Endodermal cell (in vitro differentiated cells): Measurements from ENCODE around the gene LMX1A. TPM values are rescaled to one million over a fixed set of nuclear protein-coding genes. Genes with fewer than 3 reads are reported as not detected.

Source experiments
- DNase-seq: peaks from one replicate; pipeline ENCODE4 v3.0.0-alpha.2; 2017
- H3K27ac ChIP-seq: 2 replicates; pipeline ENCODE4 v1.5.1; 2013; ENCODE audit warnings: mild to moderate bottlenecking, low read depth, low read length, moderate library complexity
- H3K27me3 ChIP-seq: 2 replicates; pipeline ENCODE4 v1.6.1; 2013; ENCODE audit warnings: mild to moderate bottlenecking, low read length, moderate library complexity; ENCODE audit not compliant: insufficient read depth, control insufficient read depth, poor library complexity, severe bottlenecking
- H3K36me3 ChIP-seq: 2 replicates; pipeline ENCODE4 v1.7.0; 2013; ENCODE audit warnings: mild to moderate bottlenecking, low read length, moderate library complexity; ENCODE audit not compliant: control insufficient read depth, insufficient read depth
- H3K4me1 ChIP-seq: one replicate; pipeline ENCODE4 v1.7.0; 2013; ENCODE audit warnings: low read length; ENCODE audit not compliant: control insufficient read depth, insufficient read depth
- H3K4me3 ChIP-seq: 2 replicates; pipeline ENCODE4 v1.5.1; 2013; ENCODE audit warnings: mild to moderate bottlenecking, low read length, moderate library complexity
- H3K9ac ChIP-seq: 2 replicates; pipeline ENCODE4 v1.6.1; 2013; ENCODE audit warnings: mild to moderate bottlenecking, low read length, moderate library complexity; ENCODE audit not compliant: poor library complexity, severe bottlenecking; ENCODE audit errors: extremely low read depth
- H3K9me3 ChIP-seq: 2 replicates; pipeline ENCODE4 v1.6.1; 2013; ENCODE audit warnings: mild to moderate bottlenecking, low read length, moderate library complexity; ENCODE audit not compliant: control insufficient read depth
- H3K27ac Mint-ChIP-seq: 2 replicates; pipeline ENCODE4 v1.8.0; 2020; ENCODE audit warnings: mixed read lengths
- H3K27me3 Mint-ChIP-seq: 2 replicates; pipeline ENCODE4 v1.8.0; 2021; ENCODE audit warnings: mild to moderate bottlenecking, mixed read lengths; ENCODE audit not compliant: insufficient read depth
- H3K36me3 Mint-ChIP-seq: 2 replicates; pipeline ENCODE4 v1.8.0; 2020; ENCODE audit warnings: low read depth, mixed read lengths
- H3K4me1 Mint-ChIP-seq: 2 replicates; pipeline ENCODE4 v1.8.0; 2020; ENCODE audit warnings: mixed read lengths
- H3K4me3 Mint-ChIP-seq: 2 replicates; pipeline ENCODE4 v1.8.0; 2020; ENCODE audit warnings: mild to moderate bottlenecking, moderate library complexity, mixed read lengths
- H3K9me3 Mint-ChIP-seq: 2 replicates; pipeline ENCODE4 v1.8.0; 2020; ENCODE audit warnings: mild to moderate bottlenecking, mixed read lengths
- WGBS, 2 experiments: methylation state at CpG; one replicate each; pipeline versions ENCODE4 v1.1.5 to v1.1.7; 2013; ENCODE audit warnings: missing lambda C conversion rate in 2 of 2, mixed read lengths in 1 of 2; ENCODE audit not compliant: insufficient coverage in 1 of 2, insufficient read length in 1 of 2; 5-methylcytosine and 5-hydroxymethylcytosine counted together
- total RNA-seq, 2 donors: library from RNA; stranded (reverse); fragmentation: NEBNext Ultra II Directional in 1 of 2; extraction: Animal tissue kit (Norgen Biotek cat#: 25700) in 1 of 2; gene quantifications; 2 replicates in 1 of 2; 3 replicates in 1 of 2; pipeline ENCODE4 v1.2.1, GENCODE V29; 2021
- TF ChIP-seq, protein P1 (sequence below): fragments of 200-600 bp; sonication (generic); conservative IDR thresholded peaks from 2 replicates; pipeline ENCODE4 v1.5.0; 2021; ENCODE audit warnings: antibody characterized with exemption, mild to moderate bottlenecking

LMX1A gene
- total RNA-seq, 2 donors from 2014 or later, result 0.13 to 1.6 TPM

DNA sequence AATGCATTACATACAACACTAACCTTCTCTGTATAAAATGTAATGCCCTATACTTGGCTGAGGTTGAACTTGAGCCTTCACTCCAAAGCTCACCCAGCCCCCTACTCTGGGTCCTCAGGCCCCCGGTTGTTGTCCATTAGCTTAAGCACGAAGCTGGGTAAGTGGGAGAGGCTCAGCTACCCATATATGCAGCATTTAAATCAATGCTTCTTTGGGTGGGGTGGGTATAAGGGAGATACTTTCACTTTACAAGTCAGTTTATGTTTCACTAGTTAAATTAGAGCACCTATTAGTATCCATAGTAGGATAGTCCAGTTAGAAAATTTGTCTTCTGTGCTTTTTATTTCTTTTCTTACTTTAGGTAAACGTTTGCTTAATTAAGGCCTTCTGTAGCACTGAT, 151.4 kb downstream of the LMX1A start:
- WGBS, 2 experiments, result 81% methylated on average over 3 of the region's 3 CpGs; no CpG with 5 or more reads in 1 of the 2 experiments

DNA sequence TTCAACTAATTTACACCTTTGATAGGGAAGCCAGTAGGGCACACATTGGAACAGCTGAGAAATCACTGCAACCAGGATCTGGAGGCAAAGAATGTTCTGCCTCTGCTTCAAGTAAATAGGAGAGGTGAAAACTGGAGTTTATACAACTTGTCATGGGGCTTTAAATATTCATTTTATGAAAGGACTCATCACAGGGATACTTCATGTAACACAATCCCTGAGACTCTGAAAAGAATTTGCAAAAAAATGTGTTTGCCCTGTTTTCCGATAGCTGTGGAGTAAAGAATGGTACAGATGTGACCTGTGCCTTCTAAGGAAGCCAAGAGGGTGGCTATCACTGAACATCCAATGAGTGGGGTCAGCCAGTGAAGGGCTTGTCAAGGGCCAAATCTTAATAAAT, 152.0 kb downstream of the LMX1A start:
- no peaks in the 10 kb centered on the region for H3K36me3 Mint-ChIP-seq
- no peak for DNase-seq
- no peak overlapping the region for H3K4me3 ChIP-seq
- no peaks in the 10 kb centered on the region for H3K36me3 ChIP-seq
- no peaks in the 10 kb centered on the region for H3K9me3 Mint-ChIP-seq
- 85 to 86% methylated on average over 1 of the region's 1 CpG for WGBS, 2 experiments
- TF ChIP-seq, protein P1, sequence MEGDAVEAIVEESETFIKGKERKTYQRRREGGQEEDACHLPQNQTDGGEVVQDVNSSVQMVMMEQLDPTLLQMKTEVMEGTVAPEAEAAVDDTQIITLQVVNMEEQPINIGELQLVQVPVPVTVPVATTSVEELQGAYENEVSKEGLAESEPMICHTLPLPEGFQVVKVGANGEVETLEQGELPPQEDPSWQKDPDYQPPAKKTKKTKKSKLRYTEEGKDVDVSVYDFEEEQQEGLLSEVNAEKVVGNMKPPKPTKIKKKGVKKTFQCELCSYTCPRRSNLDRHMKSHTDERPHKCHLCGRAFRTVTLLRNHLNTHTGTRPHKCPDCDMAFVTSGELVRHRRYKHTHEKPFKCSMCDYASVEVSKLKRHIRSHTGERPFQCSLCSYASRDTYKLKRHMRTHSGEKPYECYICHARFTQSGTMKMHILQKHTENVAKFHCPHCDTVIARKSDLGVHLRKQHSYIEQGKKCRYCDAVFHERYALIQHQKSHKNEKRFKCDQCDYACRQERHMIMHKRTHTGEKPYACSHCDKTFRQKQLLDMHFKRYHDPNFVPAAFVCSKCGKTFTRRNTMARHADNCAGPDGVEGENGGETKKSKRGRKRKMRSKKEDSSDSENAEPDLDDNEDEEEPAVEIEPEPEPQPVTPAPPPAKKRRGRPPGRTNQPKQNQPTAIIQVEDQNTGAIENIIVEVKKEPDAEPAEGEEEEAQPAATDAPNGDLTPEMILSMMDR, result no peak
- no peak overlapping the region for H3K4me3 Mint-ChIP-seq
- H3K9me3 ChIP-seq, result no peaks in the 10 kb centered on the region
- no peak overlapping the region for H3K9ac ChIP-seq
- H3K4me1 ChIP-seq, result peaks cover 22% of the 10 kb centered on the region
- H3K27me3 Mint-ChIP-seq, result peaks cover 42% of the 10 kb centered on the region
- H3K27me3 ChIP-seq, result no peaks in the 10 kb centered on the region
- no peak overlapping the region for H3K27ac ChIP-seq
- peaks cover 50% of the 10 kb centered on the region for H3K4me1 Mint-ChIP-seq
- H3K27ac Mint-ChIP-seq, result no peak overlapping the region

More for the DNA sequence above, 151.4 kb downstream of the LMX1A start:
- H3K4me3 ChIP-seq, result no peak overlapping the region
- Mint-ChIP-seq H3K36me3 (no peaks in the 10 kb centered on the region), H3K4me3 (no peak overlapping the region), H3K9me3 (no peaks in the 10 kb centered on the region), H3K4me1 (peaks cover 49% of the 10 kb centered on the region), H3K27ac (no peak overlapping the region), H3K27me3 (peaks cover 42% of the 10 kb centered on the region)
- no peak overlapping the region for H3K27ac ChIP-seq
- H3K4me1 ChIP-seq, result peaks cover 22% of the 10 kb centered on the region
- H3K36me3 ChIP-seq, result no peaks in the 10 kb centered on the region
- TF ChIP-seq, protein P1, result no peak
- H3K27me3 ChIP-seq, result no peaks in the 10 kb centered on the region
- DNase-seq, result no peak
- H3K9ac ChIP-seq, result no peak overlapping the region
- no peaks in the 10 kb centered on the region for H3K9me3 ChIP-seq

DNA sequence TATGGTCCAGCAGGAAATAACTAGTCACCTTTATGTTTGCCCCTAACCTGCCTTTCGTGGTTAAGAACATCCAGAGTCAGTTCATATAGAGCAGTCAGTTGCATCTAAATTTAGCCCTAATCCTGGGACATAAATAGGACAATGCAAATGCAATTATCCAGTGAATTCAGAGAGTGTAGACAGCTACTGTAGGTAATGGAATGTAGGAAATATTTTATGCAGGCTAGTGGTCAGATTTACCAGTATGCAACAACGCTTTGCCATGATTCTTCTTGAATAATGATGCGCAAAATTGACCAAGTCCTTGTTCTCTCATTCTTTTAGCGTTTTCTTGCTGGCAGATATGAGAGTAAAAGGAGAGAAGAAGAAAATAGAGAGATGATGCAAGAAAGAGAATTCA, 165.4 kb downstream of the LMX1A start:
- peaks cover 11% of the 10 kb centered on the region for H3K4me1 Mint-ChIP-seq
- TF ChIP-seq, protein P1, result no peak
- no peaks in the 10 kb centered on the region for H3K9me3 ChIP-seq
- H3K4me3 ChIP-seq, result no peak overlapping the region
- H3K27me3 ChIP-seq, result no peaks in the 10 kb centered on the region
- no peak overlapping the region for H3K27ac ChIP-seq
- 73 to 81% methylated on average over 4 of the region's 4 CpGs for WGBS, 2 experiments
- no peak for DNase-seq
- H3K36me3 Mint-ChIP-seq, result no peaks in the 10 kb centered on the region
- H3K27me3 Mint-ChIP-seq, result peaks cover 26% of the 10 kb centered on the region
- H3K9ac ChIP-seq, result no peak overlapping the region
- H3K36me3 ChIP-seq, result no peaks in the 10 kb centered on the region
- no peak overlapping the region for H3K4me3 Mint-ChIP-seq
- no peaks in the 10 kb centered on the region for H3K9me3 Mint-ChIP-seq
- H3K4me1 ChIP-seq, result no peaks in the 10 kb centered on the region
- H3K27ac Mint-ChIP-seq, result no peak overlapping the region
